ENCODE data around the gene PHACTR1. TPM values are rescaled to one million over a fixed set of nuclear protein-coding genes. Genes with fewer than 3 reads are reported as not detected.

PHACTR1 gene
- polyA plus RNA-seq, 3 donors: 6.1 to 26.9 (median 7.6) TPM

GRCh38 chr6:13113981-13114593, 397.5 kb downstream of the PHACTR1 start:
- H3K27me3 ChIP-seq (ENCODE audit: control insufficient read depth in 2 of 2, insufficient read depth in 2 of 2, low read length in 2 of 2): no peaks in the 10 kb centered on the region
- Mint-ChIP-seq H3K4me1 (peaks cover 2% of the 10 kb centered on the region), H3K9me3 (peaks cover 2 to 21% (median 9%) of the 10 kb centered on the region in 7 donors), H3K27me3 (ENCODE audit: low read depth in 3 of 3) (no peaks in the 10 kb centered on the region), H3K36me3 (no peaks in the 10 kb centered on the region), H3K4me3 (no peak overlapping the region), H3K27ac (peak overlapping the region in 1 of 7 donors; percentile 28)
- H3K9ac ChIP-seq (ENCODE audit: insufficient read depth, low read length, poor library complexity, severe bottlenecking): no peak overlapping the region
- no peak overlapping the region for H2AFZ ChIP-seq (ENCODE audit: insufficient read depth, low read depth, low read length, poor library complexity, severe bottlenecking)
- no peak overlapping the region for H3K4me3 ChIP-seq (replicated peaks in 1 of 3; ENCODE audit: low read depth in 2 of 3, low read length in 3 of 3)
- H3K27ac ChIP-seq (ENCODE audit: low read depth in 1 of 2, low read length in 2 of 2): no peak overlapping the region
- H3K9me3 ChIP-seq (replicated peaks in 1 of 2; ENCODE audit: control insufficient read depth in 1 of 2, insufficient read depth in 1 of 2, low read length in 2 of 2): no peaks in the 10 kb centered on the region
- H3K4me1 ChIP-seq (ENCODE audit: control insufficient read depth in 1 of 2, insufficient read depth in 2 of 2, low read length in 2 of 2): no peaks in the 10 kb centered on the region
- 50% methylated on average over 1 of the region's 5 CpGs for WGBS (ENCODE audit: insufficient coverage)
- H4K20me1 ChIP-seq (ENCODE audit: insufficient read depth, low read length): no peaks in the 10 kb centered on the region
- H3K79me2 ChIP-seq (ENCODE audit: insufficient read depth, low read length): no peaks in the 10 kb centered on the region
- DNase-seq: no peak
- no peaks in the 10 kb centered on the region for H3K36me3 ChIP-seq (replicated peaks in 1 of 2; ENCODE audit: control insufficient read depth in 1 of 2, insufficient read depth in 2 of 2, low read length in 2 of 2)
- TF ChIP-seq CTCF (IDR thresholded peaks at IDR 0.05): no peak
- H3K4me2 ChIP-seq (replicated peaks; ENCODE audit: extremely low read depth, low read length, poor library complexity, severe bottlenecking): no peak overlapping the region
- intact Hi-C loops (cut with micrococcal nuclease): no loop called here

GRCh38 chr6:13116155-13116554, 399.6 kb downstream of the PHACTR1 start:
- WGBS (ENCODE audit: insufficient coverage): no CpG with 5 or more reads among the region's 1 CpG
- H4K20me1 ChIP-seq (ENCODE audit: insufficient read depth, low read length): no peaks in the 10 kb centered on the region
- no peak overlapping the region for H3K27ac Mint-ChIP-seq
- H2AFZ ChIP-seq (ENCODE audit: insufficient read depth, low read depth, low read length, poor library complexity, severe bottlenecking): no peak overlapping the region
- DNase-seq: peak in 1 of 3 donors; percentile 6
- no peaks in the 10 kb centered on the region for H3K4me1 ChIP-seq (ENCODE audit: control insufficient read depth in 1 of 2, insufficient read depth in 2 of 2, low read length in 2 of 2)
- peaks cover 2% of the 10 kb centered on the region for H3K4me1 Mint-ChIP-seq
- H3K4me3 ChIP-seq (replicated peaks in 1 of 3; ENCODE audit: low read depth in 2 of 3, low read length in 3 of 3): no peak overlapping the region
- no peak for TF ChIP-seq CTCF (IDR thresholded peaks at IDR 0.05)
- H3K9me3 Mint-ChIP-seq: peaks cover 0 to 7% (median 1%) of the 10 kb centered on the region in 7 donors
- H3K36me3 Mint-ChIP-seq: no peaks in the 10 kb centered on the region
- H3K36me3 ChIP-seq (replicated peaks in 1 of 2; ENCODE audit: control insufficient read depth in 1 of 2, insufficient read depth in 2 of 2, low read length in 2 of 2): no peaks in the 10 kb centered on the region
- intact Hi-C loops (cut with micrococcal nuclease): no loop called here
- no peaks in the 10 kb centered on the region for H3K9me3 ChIP-seq (replicated peaks in 1 of 2; ENCODE audit: control insufficient read depth in 1 of 2, insufficient read depth in 1 of 2, low read length in 2 of 2)
- H3K4me3 Mint-ChIP-seq: no peak overlapping the region
- no peak overlapping the region for H3K4me2 ChIP-seq (replicated peaks; ENCODE audit: extremely low read depth, low read length, poor library complexity, severe bottlenecking)
- H3K27ac ChIP-seq (ENCODE audit: low read depth in 1 of 2, low read length in 2 of 2): no peak overlapping the region
- H3K27me3 Mint-ChIP-seq (ENCODE audit: low read depth in 3 of 3): peaks cover 0 to 2% (median 0%) of the 10 kb centered on the region in 3 donors
- no peaks in the 10 kb centered on the region for H3K27me3 ChIP-seq (ENCODE audit: control insufficient read depth in 2 of 2, insufficient read depth in 2 of 2, low read length in 2 of 2)
- no peaks in the 10 kb centered on the region for H3K79me2 ChIP-seq (ENCODE audit: insufficient read depth, low read length)
- no peak overlapping the region for H3K9ac ChIP-seq (ENCODE audit: insufficient read depth, low read length, poor library complexity, severe bottlenecking)

All from CD14-positive monocyte (primary cell).